ENCODE data around the gene VAV2.

GRCh38 chr9:133713150-133713959 is 278.8 kb downstream of the VAV2 start:
- TF ChIP-seq CTCF (IDR thresholded peaks at IDR 0.05) (no peak), POLR2A (IDR thresholded peaks at IDR 0.05) (no peak)

Measured in uterus (tissue), 2 donors.